H9 (cell line): ENCODE results near the gene DDX47. TPM values are rescaled to one million over a fixed set of nuclear protein-coding genes. Genes with fewer than 3 reads are reported as not detected.
"Not testable (repeated sequence)": the region's sequence is repeated elsewhere in the genome, so short reads cannot be mapped to it uniquely, and the experiment has no call there.

Source experiments
- DNase-seq: peaks from one replicate; pipeline ENCODE4 v3.0.0-alpha.2; 2017
- H2AFZ ChIP-seq: one replicate; pipeline ENCODE4 v1.6.1; 2013; ENCODE audit warnings: mild to moderate bottlenecking, low read length, control low read depth, moderate library complexity
- H2AK5ac ChIP-seq: 2 replicates; pipeline ENCODE4 v1.6.1; 2013; ENCODE audit warnings: low read length, control low read depth, mixed read lengths; ENCODE audit not compliant: insufficient read length
- H2BK120ac ChIP-seq: one replicate; pipeline ENCODE4 v1.6.1; 2013; ENCODE audit warnings: low read depth, mild to moderate bottlenecking, low read length, control low read depth, inconsistent platforms; ENCODE audit not compliant: poor library complexity, severe bottlenecking
- H2BK12ac ChIP-seq: 2 replicates; pipeline ENCODE4 v1.6.1; 2013; ENCODE audit warnings: low read length, control low read depth, mixed read lengths, low read depth; ENCODE audit not compliant: insufficient read length
- H2BK15ac ChIP-seq: 2 replicates; pipeline ENCODE4 v1.6.1; 2013; ENCODE audit warnings: low read depth, low read length, control low read depth
- H2BK20ac ChIP-seq: one replicate; pipeline ENCODE4 v1.6.1; 2013; ENCODE audit warnings: low read depth, mild to moderate bottlenecking, low read length, control low read depth, inconsistent platforms; ENCODE audit not compliant: poor library complexity, severe bottlenecking
- H2BK5ac ChIP-seq: 2 replicates; pipeline ENCODE4 v1.6.1; 2013; ENCODE audit warnings: low read length, control low read depth, mixed read lengths; ENCODE audit not compliant: insufficient read length
- H3K14ac ChIP-seq: 2 replicates; pipeline ENCODE4 v1.6.1; 2013; ENCODE audit warnings: low read length, control low read depth; ENCODE audit not compliant: insufficient read depth
- H3K18ac ChIP-seq: 2 replicates; pipeline ENCODE4 v1.6.1; 2013; ENCODE audit warnings: low read depth, mild to moderate bottlenecking, mixed read lengths, low read length, control low read depth; ENCODE audit not compliant: insufficient read length
- H3K23ac ChIP-seq: 2 replicates; pipeline ENCODE4 v1.6.1; 2013; ENCODE audit warnings: low read length, control low read depth, mixed read lengths, low read depth; ENCODE audit not compliant: insufficient read length
- H3K23me2 ChIP-seq: 2 replicates; pipeline ENCODE4 v1.6.1; 2013; ENCODE audit warnings: low read depth, mild to moderate bottlenecking, mixed read lengths, low read length, control low read depth; ENCODE audit not compliant: insufficient read length, poor library complexity, severe bottlenecking
- H3K27ac ChIP-seq: 2 replicates; pipeline ENCODE4 v1.5.1; 2013; ENCODE audit warnings: low read length, control low read depth, mixed read lengths, low read depth; ENCODE audit not compliant: insufficient read length
- H3K27me3 ChIP-seq: 2 replicates; pipeline ENCODE4 v1.6.1; 2013; ENCODE audit warnings: low read length, control low read depth, inconsistent platforms; ENCODE audit not compliant: insufficient read depth
- H3K4ac ChIP-seq: 2 replicates; pipeline ENCODE4 v1.6.1; 2013; ENCODE audit warnings: low read depth, mild to moderate bottlenecking, control low read depth, inconsistent platforms, low read length, moderate library complexity
- H3K4me1 ChIP-seq: 2 replicates; pipeline ENCODE4 v1.6.1; 2013; ENCODE audit warnings: low read length, control low read depth, inconsistent platforms; ENCODE audit not compliant: insufficient read depth
- H3K4me2 ChIP-seq: 2 replicates; pipeline ENCODE4 v1.6.1; 2013; ENCODE audit warnings: low read length, control low read depth, mixed read lengths; ENCODE audit not compliant: insufficient read length, insufficient read depth
- H3K56ac ChIP-seq: 2 replicates; pipeline ENCODE4 v1.6.1; 2013; ENCODE audit warnings: low read depth, mild to moderate bottlenecking, mixed read lengths, low read length, control low read depth; ENCODE audit not compliant: insufficient read length
- H3K79me1 ChIP-seq: 2 replicates; pipeline ENCODE4 v1.6.1; 2013; ENCODE audit warnings: low read depth, mild to moderate bottlenecking, moderate library complexity, low read length, control low read depth, inconsistent platforms; ENCODE audit not compliant: insufficient read depth, poor library complexity, severe bottlenecking
- H3K79me2 ChIP-seq: 2 replicates; pipeline ENCODE4 v1.6.1; 2013; ENCODE audit warnings: low read length, control low read depth, inconsistent platforms; ENCODE audit not compliant: insufficient read depth
- H3K9ac ChIP-seq: 2 replicates; pipeline ENCODE4 v1.6.1; 2013; ENCODE audit warnings: low read length, control low read depth, mixed read lengths; ENCODE audit not compliant: insufficient read length; ENCODE audit errors: extremely low read depth
- H3K9me3 ChIP-seq: one replicate; pipeline ENCODE4 v1.6.1; 2013; ENCODE audit warnings: low read depth, low read length, inconsistent platforms; ENCODE audit not compliant: control insufficient read depth
- H3T11ph ChIP-seq: one replicate; pipeline ENCODE4 v1.6.1; 2013; ENCODE audit warnings: mild to moderate bottlenecking, low read length, control low read depth, inconsistent platforms
- H4K20me1 ChIP-seq: one replicate; pipeline ENCODE4 v1.6.1; 2013; ENCODE audit not compliant: control insufficient read depth, insufficient read length, insufficient read depth
- H4K5ac ChIP-seq: 2 replicates; pipeline ENCODE4 v1.6.1; 2013; ENCODE audit warnings: low read depth, mild to moderate bottlenecking, mixed read lengths, low read length, control low read depth; ENCODE audit not compliant: insufficient read length
- H4K8ac ChIP-seq: replicated peaks from 2 replicates; pipeline ENCODE4 v1.6.1; 2013; ENCODE audit warnings: low read length, control low read depth, mixed read lengths, low read depth; ENCODE audit not compliant: insufficient read length
- H4K91ac ChIP-seq: 2 replicates; pipeline ENCODE4 v1.6.1; 2013; ENCODE audit warnings: low read depth, mild to moderate bottlenecking, moderate library complexity, mixed read lengths, low read length, control low read depth; ENCODE audit not compliant: insufficient read length
- H3K27ac Mint-ChIP-seq, 3 experiments: 2 replicates in 2 of 3; 3 replicates in 1 of 3; pipeline ENCODE4 v1.8.0; 2020 to 2021; ENCODE audit warnings: mixed read lengths in 3 of 3, mild to moderate bottlenecking in 1 of 3, moderate library complexity in 1 of 3
- H3K27me3 Mint-ChIP-seq: 2 replicates; pipeline ENCODE4 v1.8.0; 2021; ENCODE audit warnings: low read depth, mild to moderate bottlenecking, moderate library complexity, mixed read lengths
- H3K36me3 Mint-ChIP-seq, 3 experiments: 2 replicates in 2 of 3; 3 replicates in 1 of 3; pipeline ENCODE4 v1.8.0; 2020 to 2021; ENCODE audit warnings: low read depth in 3 of 3, mixed read lengths in 3 of 3; ENCODE audit not compliant: insufficient read depth in 1 of 3
- H3K4me1 Mint-ChIP-seq, 2 experiments: 2 replicates each; pipeline ENCODE4 v1.8.0; 2020; ENCODE audit warnings: mixed read lengths in 2 of 2
- H3K4me3 Mint-ChIP-seq, 2 experiments: 2 replicates in 1 of 2; 3 replicates in 1 of 2; pipeline ENCODE4 v1.8.0; 2020 to 2021; ENCODE audit warnings: mild to moderate bottlenecking in 2 of 2, mixed read lengths in 2 of 2, moderate library complexity in 1 of 2
- H3K9me3 Mint-ChIP-seq, 2 experiments: 2 replicates in 1 of 2; 3 replicates in 1 of 2; pipeline ENCODE4 v1.8.0; 2020; ENCODE audit warnings: mild to moderate bottlenecking in 2 of 2, mixed read lengths in 2 of 2, moderate library complexity in 1 of 2
- WGBS: extraction: QIAGEN DNeasy Blood & Tissue Kit; methylation state at CpG from one replicate; pipeline ENCODE4 v1.1.7; 2013; ENCODE audit warnings: missing lambda C conversion rate, low lambda C conversion rate, mixed read lengths; ENCODE audit not compliant: insufficient read length; ENCODE audit errors: extremely low coverage; 5-methylcytosine and 5-hydroxymethylcytosine counted together
- total RNA-seq: library from RNA; stranded (reverse); gene quantifications from 2 replicates; pipeline ENCODE4 v1.2.1, GENCODE V29; 2021
- TF ChIP-seq, protein P1 (sequence below): fragments of 200-600 bp; sonication (generic); conservative IDR thresholded peaks from 3 replicates; pipeline ENCODE4 v1.8.0; 2021; ENCODE audit warnings: antibody characterized with exemption, mild to moderate bottlenecking

The DDX47 gene
- total RNA-seq, 1 experiment from 2014 or later: 78.2 TPM

- Histone ChIP-seq H3K27ac (no peak overlapping the region), H3T11ph (no peak overlapping the region), H4K5ac (no peak overlapping the region), H3K27me3 (no peaks in the 10 kb centered on the region), H3K79me1 (no peaks in the 10 kb centered on the region), H3K56ac (no peak overlapping the region), H2BK20ac (no peak overlapping the region), H4K8ac (no peak overlapping the region), H3K9ac (no peak overlapping the region), H4K91ac (no peak overlapping the region), H3K23me2 (no peaks in the 10 kb centered on the region), H3K79me2 (no peaks in the 10 kb centered on the region), H2BK12ac (no peak overlapping the region), H3K4me1 (no peaks in the 10 kb centered on the region; the same call in 1 of the 2 replicates), H2BK120ac (no peak overlapping the region), H4K20me1 (no peaks in the 10 kb centered on the region), H3K14ac (no peak overlapping the region), H2AFZ (no peak overlapping the region), H2BK5ac (no peak overlapping the region), H3K18ac (no peak overlapping the region), H2BK15ac (no peak overlapping the region), H3K4me2 (no peak overlapping the region), H2AK5ac (no peak overlapping the region), H3K23ac (no peak overlapping the region), H3K4ac (no peak overlapping the region), H3K9me3 (no peaks in the 10 kb centered on the region)
- Mint-ChIP-seq H3K4me1 (peaks cover 8 to 10% of the 10 kb centered on the region in 2 experiments), H3K4me3 (no peak overlapping the region), H3K27ac (no peak overlapping the region), H3K36me3 (peaks cover 5 to 10% (median 5%) of the 10 kb centered on the region in 3 experiments; a peak in 5 of 7 replicates), H3K27me3 (no peaks in the 10 kb centered on the region), H3K9me3 (no peaks in the 10 kb centered on the region)
- WGBS: no CpG with 5 or more reads among the region's 1 CpG
- DNase-seq: no peak
- TF ChIP-seq, protein P1, sequence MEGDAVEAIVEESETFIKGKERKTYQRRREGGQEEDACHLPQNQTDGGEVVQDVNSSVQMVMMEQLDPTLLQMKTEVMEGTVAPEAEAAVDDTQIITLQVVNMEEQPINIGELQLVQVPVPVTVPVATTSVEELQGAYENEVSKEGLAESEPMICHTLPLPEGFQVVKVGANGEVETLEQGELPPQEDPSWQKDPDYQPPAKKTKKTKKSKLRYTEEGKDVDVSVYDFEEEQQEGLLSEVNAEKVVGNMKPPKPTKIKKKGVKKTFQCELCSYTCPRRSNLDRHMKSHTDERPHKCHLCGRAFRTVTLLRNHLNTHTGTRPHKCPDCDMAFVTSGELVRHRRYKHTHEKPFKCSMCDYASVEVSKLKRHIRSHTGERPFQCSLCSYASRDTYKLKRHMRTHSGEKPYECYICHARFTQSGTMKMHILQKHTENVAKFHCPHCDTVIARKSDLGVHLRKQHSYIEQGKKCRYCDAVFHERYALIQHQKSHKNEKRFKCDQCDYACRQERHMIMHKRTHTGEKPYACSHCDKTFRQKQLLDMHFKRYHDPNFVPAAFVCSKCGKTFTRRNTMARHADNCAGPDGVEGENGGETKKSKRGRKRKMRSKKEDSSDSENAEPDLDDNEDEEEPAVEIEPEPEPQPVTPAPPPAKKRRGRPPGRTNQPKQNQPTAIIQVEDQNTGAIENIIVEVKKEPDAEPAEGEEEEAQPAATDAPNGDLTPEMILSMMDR: no peak
Measured at GRCh38 chr12:12839003-12839395, 25.9 kb downstream of the DDX47 start.

- H3K79me1 ChIP-seq, H3K4me3 Mint-ChIP-seq, H3K79me2 ChIP-seq, H2BK20ac ChIP-seq, H3K23me2 ChIP-seq, H3K9me3 Mint-ChIP-seq, H3K4me2 ChIP-seq, H4K5ac ChIP-seq, H3K4ac ChIP-seq, H3K4me1 ChIP-seq, H2BK5ac ChIP-seq, H2BK120ac ChIP-seq, H3K23ac ChIP-seq, H3K14ac ChIP-seq, H3K27me3 ChIP-seq, H3K9me3 ChIP-seq, H4K8ac ChIP-seq, H3K27ac Mint-ChIP-seq, H2BK15ac ChIP-seq, H3K18ac ChIP-seq, H3T11ph ChIP-seq, H2AFZ ChIP-seq, H4K20me1 ChIP-seq, H3K56ac ChIP-seq, H4K91ac ChIP-seq, H3K27me3 Mint-ChIP-seq, DNase-seq, H2AK5ac ChIP-seq, H2BK12ac ChIP-seq, H3K27ac ChIP-seq, H3K9ac ChIP-seq: not testable (repeated sequence)
- H3K4me1 Mint-ChIP-seq: peaks cover 8 to 10% of the 10 kb centered on the region in 2 experiments
- no CpG with 5 or more reads among the region's 10 CpGs for WGBS
- peaks cover 5 to 10% (median 5%) of the 10 kb centered on the region in 3 experiments; a peak in 4 of 7 replicates for H3K36me3 Mint-ChIP-seq
Measured at GRCh38 chr12:12839439-12839838, 26.3 kb downstream of the DDX47 start.
